Liver (tissue), 9 donors: ENCODE data around the gene HHAT. TPM values are rescaled to one million over a fixed set of nuclear protein-coding genes. Genes with fewer than 3 reads are reported as not detected.

Source experiments
- DNase-seq: peaks from one replicate; pipeline ENCODE4 v3.0.0-alpha.2; 2017; ENCODE audit warnings: low spot score
- H3K27ac ChIP-seq, 2 donors: one replicate each; pipeline ENCODE4 v1.7.0; 2013; ENCODE audit warnings: inconsistent platforms in 2 of 2, low read length in 2 of 2, control low read depth in 1 of 2, low read depth in 1 of 2, mild to moderate bottlenecking in 1 of 2
- H3K27me3 ChIP-seq, 4 donors: one replicate each; pipeline versions ENCODE4 v1.6.1 to v1.7.0; 2013; ENCODE audit warnings: low read length in 3 of 4, inconsistent platforms in 1 of 4, mild to moderate bottlenecking in 1 of 4, moderate library complexity in 1 of 4; ENCODE audit not compliant: control insufficient read depth in 4 of 4, insufficient read depth in 4 of 4
- H3K36me3 ChIP-seq, 4 donors: one replicate each; pipeline versions ENCODE4 v1.6.1 to v1.7.0; 2013; ENCODE audit warnings: low read length in 3 of 4, mild to moderate bottlenecking in 3 of 4, low read depth in 1 of 4, moderate library complexity in 1 of 4; ENCODE audit not compliant: control insufficient read depth in 4 of 4, insufficient read depth in 3 of 4
- H3K4me1 ChIP-seq, 4 donors: one replicate each; pipeline versions ENCODE4 v1.6.1 to v1.7.0; 2013; ENCODE audit warnings: low read length in 3 of 4, mild to moderate bottlenecking in 3 of 4, moderate library complexity in 1 of 4; ENCODE audit not compliant: control insufficient read depth in 4 of 4, insufficient read depth in 4 of 4
- H3K4me3 ChIP-seq, 3 donors: one replicate each; pipeline versions ENCODE4 v1.6.1 to v1.7.0; 2013; ENCODE audit warnings: low read length in 3 of 3, control low read depth in 1 of 3, low read depth in 1 of 3, mild to moderate bottlenecking in 1 of 3
- H3K9ac ChIP-seq, 2 donors: one replicate each; pipeline ENCODE4 v1.7.0; 2013; ENCODE audit warnings: low read length in 2 of 2, mild to moderate bottlenecking in 2 of 2, moderate library complexity in 2 of 2, control low read depth in 1 of 2, low read depth in 1 of 2
- H3K9me3 ChIP-seq, 4 donors: one replicate each; pipeline versions ENCODE4 v1.6.1 to v1.7.0; 2013; ENCODE audit warnings: low read length in 3 of 4; ENCODE audit not compliant: control insufficient read depth in 4 of 4
- ATF3 ChIP-seq: IDR thresholded peaks from 2 replicates; pipeline ENCODE4 v1.6.1; 2016; ENCODE audit warnings: antibody characterized with exemption
- FOXA1 ChIP-seq: IDR thresholded peaks from 2 replicates; pipeline ENCODE4 v1.6.1; 2016; ENCODE audit warnings: antibody characterized with exemption
- HNF4A ChIP-seq, 2 donors: conservative IDR thresholded peaks; 2 replicates each; pipeline ENCODE4 v1.6.1; 2016; ENCODE audit warnings: antibody characterized with exemption in 2 of 2, mild to moderate bottlenecking in 2 of 2
- HNF4G ChIP-seq: IDR thresholded peaks from 2 replicates; pipeline ENCODE4 v1.6.1; 2016; ENCODE audit warnings: antibody characterized with exemption
- JUND ChIP-seq, 2 donors: IDR thresholded peaks; 2 replicates each; pipeline ENCODE4 v1.6.1; 2016; ENCODE audit warnings: antibody characterized with exemption in 2 of 2
- NR2F2 ChIP-seq: IDR thresholded peaks from 2 replicates; pipeline ENCODE4 v1.6.1; 2016; ENCODE audit warnings: antibody characterized with exemption
- RXRA ChIP-seq, 2 donors: IDR thresholded peaks; 2 replicates each; pipeline ENCODE4 v1.6.1; 2017 to 2018; ENCODE audit warnings: antibody characterized with exemption in 2 of 2, mild to moderate bottlenecking in 1 of 2
- SP1 ChIP-seq: IDR thresholded peaks from 2 replicates; pipeline ENCODE4 v1.6.1; 2018; ENCODE audit warnings: antibody characterized with exemption, mild to moderate bottlenecking
- TAF1 ChIP-seq: conservative IDR thresholded peaks from 2 replicates; pipeline ENCODE4 v1.6.1; 2016; ENCODE audit warnings: antibody characterized with exemption, mild to moderate bottlenecking
- ZBTB33 ChIP-seq: IDR thresholded peaks from 2 replicates; pipeline ENCODE4 v1.6.1; 2016; ENCODE audit warnings: antibody characterized with exemption
- WGBS: extraction: QIAGEN DNeasy Blood & Tissue Kit; methylation state at CpG from one replicate; pipeline ENCODE4 v1.1.7; 2013; 5-methylcytosine and 5-hydroxymethylcytosine counted together
- polyA plus RNA-seq, 2 donors: library from polyadenylated mRNA; stranded (reverse) in 1 of 2; unstranded in 1 of 2; fragments of 200-250 nt in 1 of 2; fragments of >200 nt in 1 of 2; fragmentation: Nextera tagmentation in 1 of 2; extraction: Ambion mirVana in 1 of 2; gene quantifications; one replicate each; pipeline versions ENCODE4 v1.2.1 to v1.2.3, GENCODE V29; 2013 to 2015
- total RNA-seq, 2 donors: library from RNA; depleted of rRNA; stranded (reverse); fragments of >200 nt; gene quantifications; one replicate each; pipeline ENCODE4 v1.2.3, GENCODE V29; 2014
- TF ChIP-seq, protein P1 (sequence below): IDR thresholded peaks from 2 replicates; pipeline ENCODE4 v1.6.1; 2016; ENCODE audit warnings: antibody characterized with exemption
- TF ChIP-seq, protein P2 (sequence below): fragments of 150-350 bp; IDR thresholded peaks from 2 replicates; pipeline ENCODE4 v1.5.1; 2017; ENCODE audit warnings: improper control_type of control experiment, low read depth, low read length; ENCODE audit not compliant: missing input control
- TF ChIP-seq, protein P3 (sequence below): IDR thresholded peaks from 2 replicates; pipeline ENCODE4 v1.6.1; 2016; ENCODE audit warnings: antibody characterized with exemption, mild to moderate bottlenecking
- donor health status: healthy.
- donor health status: healthy.
- donor health status: healthy.
- donor health status: healthy.
- donor health status: healthy.

Gene HHAT
- total and polyA plus RNA-seq, 4 donors: 1.3 to 2.2 (median 1.6) TPM

- H3K9me3 ChIP-seq: no peaks in the 10 kb centered on the region
- H3K9ac ChIP-seq: no peak overlapping the region
- 92% methylated on average over 3 of the region's 3 CpGs for WGBS
- no peaks in the 10 kb centered on the region for H3K4me1 ChIP-seq
- no peak for DNase-seq
- H3K27ac ChIP-seq: no peak overlapping the region
- H3K36me3 ChIP-seq: no peaks in the 10 kb centered on the region
- no peak overlapping the region for H3K4me3 ChIP-seq
- TF ChIP-seq, protein P1, sequence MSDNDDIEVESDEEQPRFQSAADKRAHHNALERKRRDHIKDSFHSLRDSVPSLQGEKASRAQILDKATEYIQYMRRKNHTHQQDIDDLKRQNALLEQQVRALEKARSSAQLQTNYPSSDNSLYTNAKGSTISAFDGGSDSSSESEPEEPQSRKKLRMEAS: no peak
- TF ChIP-seq SP1: no peak
- no peak for TF ChIP-seq NR2F2
- no peak for TF ChIP-seq JUND (IDR thresholded peaks at IDR 0.05)
- TF ChIP-seq, protein P2, sequence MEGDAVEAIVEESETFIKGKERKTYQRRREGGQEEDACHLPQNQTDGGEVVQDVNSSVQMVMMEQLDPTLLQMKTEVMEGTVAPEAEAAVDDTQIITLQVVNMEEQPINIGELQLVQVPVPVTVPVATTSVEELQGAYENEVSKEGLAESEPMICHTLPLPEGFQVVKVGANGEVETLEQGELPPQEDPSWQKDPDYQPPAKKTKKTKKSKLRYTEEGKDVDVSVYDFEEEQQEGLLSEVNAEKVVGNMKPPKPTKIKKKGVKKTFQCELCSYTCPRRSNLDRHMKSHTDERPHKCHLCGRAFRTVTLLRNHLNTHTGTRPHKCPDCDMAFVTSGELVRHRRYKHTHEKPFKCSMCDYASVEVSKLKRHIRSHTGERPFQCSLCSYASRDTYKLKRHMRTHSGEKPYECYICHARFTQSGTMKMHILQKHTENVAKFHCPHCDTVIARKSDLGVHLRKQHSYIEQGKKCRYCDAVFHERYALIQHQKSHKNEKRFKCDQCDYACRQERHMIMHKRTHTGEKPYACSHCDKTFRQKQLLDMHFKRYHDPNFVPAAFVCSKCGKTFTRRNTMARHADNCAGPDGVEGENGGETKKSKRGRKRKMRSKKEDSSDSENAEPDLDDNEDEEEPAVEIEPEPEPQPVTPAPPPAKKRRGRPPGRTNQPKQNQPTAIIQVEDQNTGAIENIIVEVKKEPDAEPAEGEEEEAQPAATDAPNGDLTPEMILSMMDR: no peak
- TF ChIP-seq ZBTB33: no peak
- no peak for TF ChIP-seq HNF4A (conservative IDR thresholded peaks at IDR 0.05)
- TF ChIP-seq, protein P3, sequence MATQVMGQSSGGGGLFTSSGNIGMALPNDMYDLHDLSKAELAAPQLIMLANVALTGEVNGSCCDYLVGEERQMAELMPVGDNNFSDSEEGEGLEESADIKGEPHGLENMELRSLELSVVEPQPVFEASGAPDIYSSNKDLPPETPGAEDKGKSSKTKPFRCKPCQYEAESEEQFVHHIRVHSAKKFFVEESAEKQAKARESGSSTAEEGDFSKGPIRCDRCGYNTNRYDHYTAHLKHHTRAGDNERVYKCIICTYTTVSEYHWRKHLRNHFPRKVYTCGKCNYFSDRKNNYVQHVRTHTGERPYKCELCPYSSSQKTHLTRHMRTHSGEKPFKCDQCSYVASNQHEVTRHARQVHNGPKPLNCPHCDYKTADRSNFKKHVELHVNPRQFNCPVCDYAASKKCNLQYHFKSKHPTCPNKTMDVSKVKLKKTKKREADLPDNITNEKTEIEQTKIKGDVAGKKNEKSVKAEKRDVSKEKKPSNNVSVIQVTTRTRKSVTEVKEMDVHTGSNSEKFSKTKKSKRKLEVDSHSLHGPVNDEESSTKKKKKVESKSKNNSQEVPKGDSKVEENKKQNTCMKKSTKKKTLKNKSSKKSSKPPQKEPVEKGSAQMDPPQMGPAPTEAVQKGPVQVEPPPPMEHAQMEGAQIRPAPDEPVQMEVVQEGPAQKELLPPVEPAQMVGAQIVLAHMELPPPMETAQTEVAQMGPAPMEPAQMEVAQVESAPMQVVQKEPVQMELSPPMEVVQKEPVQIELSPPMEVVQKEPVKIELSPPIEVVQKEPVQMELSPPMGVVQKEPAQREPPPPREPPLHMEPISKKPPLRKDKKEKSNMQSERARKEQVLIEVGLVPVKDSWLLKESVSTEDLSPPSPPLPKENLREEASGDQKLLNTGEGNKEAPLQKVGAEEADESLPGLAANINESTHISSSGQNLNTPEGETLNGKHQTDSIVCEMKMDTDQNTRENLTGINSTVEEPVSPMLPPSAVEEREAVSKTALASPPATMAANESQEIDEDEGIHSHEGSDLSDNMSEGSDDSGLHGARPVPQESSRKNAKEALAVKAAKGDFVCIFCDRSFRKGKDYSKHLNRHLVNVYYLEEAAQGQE: no peak
- no peak for TF ChIP-seq ATF3
- TF ChIP-seq HNF4G: no peak
- H3K27me3 ChIP-seq: no peaks in the 10 kb centered on the region
Measured at GRCh38 chr1:210482945-210483617, 154.4 kb downstream of the HHAT start.

- H3K27me3 ChIP-seq: no peaks in the 10 kb centered on the region
- H3K4me1 ChIP-seq: no peaks in the 10 kb centered on the region
- H3K9ac ChIP-seq: no peak overlapping the region
- no peaks in the 10 kb centered on the region for H3K36me3 ChIP-seq
- DNase-seq: no peak
- H3K9me3 ChIP-seq: no peaks in the 10 kb centered on the region
- no peak overlapping the region for H3K27ac ChIP-seq
- H3K4me3 ChIP-seq: no peak overlapping the region
- WGBS: 93% methylated on average over 2 of the region's 2 CpGs
- TF ChIP-seq ZBTB33: no peak
- TF ChIP-seq, protein P3: no peak
- no peak for TF ChIP-seq JUND (IDR thresholded peaks at IDR 0.05)
- TF ChIP-seq FOXA1: no peak
- TF ChIP-seq TAF1: no peak
- no peak for TF ChIP-seq NR2F2
- no peak for TF ChIP-seq ATF3
- TF ChIP-seq SP1: no peak
- TF ChIP-seq RXRA (IDR thresholded peaks at IDR 0.05): no peak
- TF ChIP-seq, protein P2: no peak
Measured at GRCh38 chr1:210483821-210484220, 155.1 kb downstream of the HHAT start.
